GM19043 (cell line): Measurements from ENCODE around the gene GRAPL.
A peak's percentile ranks its signal among the peaks of the same experiment; 100 is the strongest.
"Not testable (repeated sequence)": the region's sequence is repeated elsewhere in the genome, so short reads cannot be mapped to it uniquely, and the experiment has no call there.

ENCODE experiments used
- ATAC-seq: cut with Tn5 transposase; IDR thresholded peaks from one replicate; pipeline ENCODE4 v1.9.1; 2021; ENCODE audit warnings: low read depth; ENCODE audit not compliant: unreplicated experiment

The GRAPL gene

DNA sequence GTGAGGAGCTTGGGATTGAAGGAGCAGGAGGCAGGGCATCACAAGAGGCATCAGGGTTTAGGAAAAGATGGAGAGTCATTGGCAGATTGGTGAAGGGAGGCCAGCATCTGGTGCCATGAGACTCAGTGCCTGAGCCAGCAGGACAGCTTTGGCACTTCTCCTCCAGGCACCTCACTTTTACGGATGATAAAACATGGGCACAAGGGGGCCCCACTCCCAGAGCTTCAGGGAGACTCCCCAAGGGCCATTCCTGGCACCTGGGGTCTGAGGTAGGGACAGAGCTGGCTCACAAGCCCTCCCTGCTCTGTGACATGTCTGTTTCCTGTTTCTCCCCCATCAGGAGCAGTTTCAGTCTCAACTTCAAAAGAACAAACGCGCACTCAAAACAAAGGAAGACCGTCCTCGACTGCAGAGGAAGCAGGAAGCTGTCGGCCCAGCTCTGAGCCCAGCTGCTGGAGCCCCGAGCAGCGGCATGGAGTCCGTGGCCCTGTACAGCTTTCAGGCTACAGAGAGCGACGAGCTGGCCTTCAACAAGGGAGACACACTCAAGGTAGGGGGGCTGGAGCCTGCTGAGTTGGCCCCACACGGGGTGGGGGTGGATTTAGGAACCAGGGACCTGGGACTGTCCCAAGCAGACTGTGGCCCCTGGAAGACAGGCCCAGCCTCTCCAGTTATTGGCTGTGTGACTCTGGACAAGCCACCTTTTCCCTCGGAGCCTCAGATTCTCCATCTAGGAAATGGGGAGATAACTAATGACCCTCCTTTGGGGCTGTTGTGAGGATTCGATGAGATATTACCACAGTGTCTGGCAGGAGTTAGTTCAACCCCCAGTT, at the start of gene GRAPL:
GRAPL (plus strand) TSS at position 442 of the 833 bp plus-strand sequence; CDS start at position 473, 31 bp downstream.
- not testable (repeated sequence) for ATAC-seq

DNA sequence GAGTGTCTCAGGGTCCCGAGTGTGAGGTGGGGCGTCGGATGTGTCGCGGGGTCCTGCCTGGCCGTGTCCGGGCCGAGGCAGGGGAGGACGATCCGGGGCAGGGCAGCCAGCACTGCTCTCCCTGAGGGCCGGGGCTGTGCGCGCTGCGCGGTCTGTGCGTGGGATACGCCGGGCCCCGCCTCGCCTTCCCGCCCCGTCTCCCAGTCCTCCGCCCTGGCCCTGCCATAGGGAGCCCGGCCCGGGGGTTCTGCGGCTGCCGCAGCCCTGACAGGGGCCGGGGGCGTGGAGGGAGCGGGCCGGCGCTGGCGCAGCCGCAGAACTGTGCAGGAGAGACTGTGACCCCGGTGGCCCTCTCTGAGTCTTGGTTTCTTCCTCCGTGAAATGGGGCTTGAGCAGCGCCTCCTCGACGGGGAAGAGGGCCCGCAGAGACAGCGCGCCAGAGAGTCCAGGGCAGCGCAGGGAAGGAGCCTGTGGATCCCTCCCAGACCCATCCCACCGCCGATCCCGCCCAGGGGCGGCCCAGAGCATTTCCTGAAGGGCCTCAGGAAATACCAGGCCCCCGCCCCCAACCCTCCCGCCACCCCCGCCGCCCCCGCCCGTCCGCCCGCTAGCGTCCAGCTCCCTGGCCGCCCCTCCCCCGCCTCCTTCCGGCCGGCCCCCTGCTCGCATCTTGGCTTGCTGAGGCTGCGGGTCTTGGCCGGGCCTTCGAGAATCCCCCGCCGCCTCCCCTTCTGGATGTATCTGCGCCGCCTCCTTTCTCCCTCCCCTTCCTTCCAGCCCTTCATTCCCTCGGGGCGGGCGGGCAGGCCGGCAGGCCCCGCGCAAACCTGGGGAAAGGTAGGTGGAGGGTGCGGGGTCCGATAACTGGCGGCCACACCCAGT, 38.3 kb upstream of the GRAPL start:
- ATAC-seq, result not testable (repeated sequence)

DNA sequence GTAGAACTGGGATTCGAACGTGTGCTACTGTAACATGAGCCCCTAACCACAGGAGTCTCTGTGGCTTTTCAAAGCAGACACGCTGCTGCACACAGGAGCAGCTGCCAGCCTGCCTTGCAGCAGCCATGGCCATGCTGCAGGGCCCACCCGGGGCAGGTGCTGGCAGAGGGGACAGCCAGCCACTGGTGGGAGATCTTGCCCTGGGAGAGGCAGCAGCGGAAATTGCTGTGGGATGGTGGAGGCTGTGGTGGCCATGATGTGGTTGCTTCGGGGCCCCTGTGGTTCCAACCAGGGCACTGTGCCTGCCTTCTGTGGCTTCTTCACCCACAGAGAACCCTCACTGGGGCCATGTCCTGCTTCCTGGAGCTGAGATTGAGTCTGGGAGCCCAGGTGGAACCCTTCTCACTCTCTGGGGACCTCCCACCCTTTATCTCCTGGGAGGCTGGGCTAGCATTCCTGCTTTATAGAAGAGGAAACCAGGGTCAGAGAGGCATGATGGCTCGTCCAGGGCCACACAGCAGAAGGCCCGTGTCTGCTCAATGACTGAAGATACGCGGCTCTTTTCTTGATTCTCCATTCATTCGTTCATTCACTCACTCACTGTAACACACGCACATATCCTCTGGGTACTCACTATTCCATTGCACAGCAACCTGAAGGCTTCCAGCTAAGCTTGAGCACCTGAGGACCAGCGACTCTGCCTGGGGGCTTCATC, 37.2 kb upstream of the GRAPL start:
- not testable (repeated sequence) for ATAC-seq

DNA sequence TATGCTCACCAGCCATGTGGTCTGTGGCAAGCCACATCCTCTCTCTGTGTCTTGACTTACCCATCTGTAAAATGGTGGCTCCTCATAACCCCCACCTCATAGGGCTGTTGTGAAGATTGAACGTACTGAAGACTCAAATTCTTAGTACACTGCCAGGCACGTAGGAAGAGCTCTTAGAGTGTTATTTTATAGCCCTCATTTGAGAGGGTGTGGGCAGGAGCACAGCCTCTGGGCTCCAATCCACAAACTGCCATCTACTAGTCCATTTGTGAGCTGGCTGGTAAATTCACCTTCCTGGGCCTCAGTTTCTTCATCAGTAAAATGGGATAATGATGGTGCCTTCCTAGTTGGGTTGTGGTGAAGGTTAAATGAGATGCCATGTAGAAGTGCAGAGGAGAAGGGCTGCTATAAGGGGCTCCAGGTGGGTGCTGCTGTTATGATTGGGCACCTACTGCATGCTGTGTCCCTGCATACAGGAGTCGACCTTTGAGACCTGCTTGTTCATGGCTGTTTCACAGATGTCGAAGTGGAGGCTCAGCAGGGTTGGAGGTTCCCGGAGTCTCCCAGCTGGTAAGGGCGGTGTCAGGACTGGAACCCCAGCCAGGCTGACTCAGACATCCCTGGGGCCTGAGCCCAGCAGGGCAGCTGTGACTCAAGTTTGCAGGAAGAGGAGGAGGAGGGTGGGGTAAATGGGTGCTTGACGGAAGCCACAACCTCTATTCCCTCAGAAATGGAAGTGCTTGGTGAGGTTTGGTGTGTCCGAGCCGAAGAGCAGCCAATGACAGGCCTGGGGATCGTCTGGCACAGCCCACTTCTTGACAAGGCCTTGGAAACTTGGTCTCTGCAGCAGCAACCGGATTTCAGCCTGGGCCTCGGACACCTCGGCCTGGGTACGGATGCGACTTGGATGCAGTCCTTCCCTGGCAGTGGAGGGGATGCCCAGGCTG, 34.4 kb upstream of the GRAPL start:
- ATAC-seq, result not testable (repeated sequence)

DNA sequence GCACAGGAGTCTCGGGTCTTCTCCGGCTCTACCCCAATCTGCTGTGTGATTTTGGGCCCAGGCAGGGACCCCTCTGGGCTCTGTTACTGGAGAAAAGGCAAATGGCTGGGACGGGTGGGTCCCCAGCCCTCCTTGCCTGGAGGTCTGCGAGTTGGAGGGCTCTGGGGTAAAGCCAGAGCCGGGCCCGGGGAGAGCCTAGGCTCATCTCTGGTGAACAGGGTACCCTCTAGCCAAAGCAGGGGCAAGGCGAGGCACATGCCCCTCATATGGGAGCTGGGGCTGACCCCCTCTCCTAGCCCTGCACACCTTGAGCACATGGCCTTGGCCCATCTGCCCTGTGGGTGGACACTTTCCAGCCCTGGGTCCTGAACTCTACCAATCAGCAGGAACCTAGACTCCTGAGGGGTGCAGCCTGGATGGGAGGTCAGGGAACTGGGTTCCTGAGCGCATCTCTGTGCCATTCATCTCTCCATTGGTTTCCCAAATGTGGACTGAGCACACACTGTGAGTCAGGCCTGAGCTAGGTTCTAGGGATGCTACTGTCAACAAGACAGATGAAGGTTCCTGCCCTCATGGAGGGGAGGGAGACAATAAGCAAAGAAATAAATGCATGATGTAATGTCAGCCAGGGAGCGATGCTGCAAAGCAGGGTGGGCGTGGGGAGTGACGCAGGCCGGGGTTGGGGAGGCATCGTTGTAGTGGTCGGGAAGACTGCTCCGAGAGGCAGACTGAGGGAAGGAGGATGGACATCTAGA, 33.5 kb upstream of the GRAPL start:
- not testable (repeated sequence) for ATAC-seq

DNA sequence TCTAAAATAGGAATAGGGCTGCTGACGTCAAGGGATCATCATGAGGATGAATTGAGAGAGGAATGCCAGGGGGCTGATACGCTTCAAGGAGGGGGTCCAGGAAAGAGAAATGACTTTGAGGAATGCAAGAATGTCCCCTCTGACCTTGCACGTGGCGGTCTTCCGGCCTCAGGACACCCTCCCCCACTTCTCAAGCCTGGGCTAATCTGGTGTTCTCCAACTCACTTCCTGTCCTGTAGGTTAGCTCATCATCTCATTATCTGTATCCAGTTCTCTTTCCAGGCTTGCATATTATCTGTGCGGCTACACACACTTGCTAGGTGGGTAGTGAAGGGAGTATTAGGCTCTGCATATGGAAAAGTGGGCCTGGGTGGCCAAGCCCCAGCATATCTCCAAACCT, 18.9 kb upstream of the GRAPL start:
- ATAC-seq, result not testable (repeated sequence)

DNA sequence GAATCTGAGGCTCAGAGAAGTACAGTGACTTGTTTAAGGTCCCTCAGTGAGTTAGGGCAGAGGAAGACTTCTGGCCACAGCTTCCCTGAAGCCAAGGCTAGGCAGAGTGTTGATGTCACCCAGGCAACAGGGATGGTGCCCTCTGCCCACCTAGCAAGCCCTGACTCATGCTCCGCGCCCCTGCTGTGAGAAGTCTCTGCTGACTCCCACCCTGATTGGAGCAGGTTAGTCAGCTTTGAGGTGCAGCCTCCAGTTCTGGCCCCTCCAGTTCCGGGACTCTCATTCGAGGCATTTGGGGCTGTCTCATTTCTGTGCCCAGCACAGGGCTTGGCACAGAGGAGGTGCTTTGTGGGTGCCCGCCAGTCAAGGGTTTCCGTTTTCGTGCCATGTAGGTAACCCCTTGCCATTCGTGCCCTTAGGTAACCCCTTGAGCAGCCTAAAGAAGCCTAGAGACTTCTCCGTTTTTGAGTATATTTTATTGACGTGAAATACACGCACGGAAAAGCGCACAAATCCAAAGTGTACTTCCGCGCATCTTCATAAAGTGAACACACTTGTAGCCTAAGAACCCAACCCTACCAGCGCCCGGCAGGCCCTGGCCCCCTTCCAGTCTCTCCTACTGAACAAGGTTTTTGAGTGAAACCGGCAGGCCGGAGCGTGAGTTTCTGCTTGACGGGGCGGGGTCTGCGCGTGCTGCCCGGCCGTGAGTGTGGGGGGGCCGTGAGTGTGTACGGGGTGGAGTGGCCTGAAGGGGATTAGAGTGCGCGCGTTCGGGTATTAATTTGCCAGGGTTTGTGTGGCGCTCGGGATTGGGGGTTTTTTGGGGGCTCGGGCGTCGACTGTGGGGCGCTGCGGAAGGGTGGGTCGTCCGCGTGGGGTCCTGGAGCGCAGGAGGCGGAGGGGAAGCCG, 16.9 kb upstream of the GRAPL start:
- not testable (repeated sequence) for ATAC-seq

DNA sequence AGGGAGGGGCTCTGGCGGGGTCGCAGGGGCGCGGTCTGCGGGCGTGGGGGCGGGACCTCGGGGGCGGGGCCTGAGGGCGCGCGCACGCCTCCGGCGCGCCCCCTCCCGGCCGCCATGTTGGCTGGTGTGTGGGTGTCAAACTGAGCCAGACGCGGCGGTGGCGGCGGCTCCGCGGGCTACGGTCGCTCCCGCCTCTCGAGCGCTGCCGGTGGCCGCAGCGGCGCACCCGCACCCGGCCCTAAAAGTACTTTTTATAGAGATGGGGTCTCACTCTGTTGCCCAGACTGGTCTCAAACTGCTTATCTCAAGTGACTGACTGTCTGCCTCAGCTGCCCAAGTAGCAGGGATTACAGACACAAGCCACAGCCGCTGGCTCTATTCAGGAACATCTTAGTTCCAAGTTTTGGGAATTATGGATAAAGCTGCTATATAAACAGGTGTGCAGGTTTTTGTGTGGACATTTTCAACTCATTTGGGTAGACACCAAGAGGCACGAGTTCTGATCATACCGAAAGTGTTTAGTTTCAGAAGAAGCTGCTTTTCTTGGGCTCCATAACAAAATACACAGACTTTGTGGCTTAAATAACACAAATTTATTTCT, 16.2 kb upstream of the GRAPL start:
- peak; percentile 65 for ATAC-seq

DNA sequence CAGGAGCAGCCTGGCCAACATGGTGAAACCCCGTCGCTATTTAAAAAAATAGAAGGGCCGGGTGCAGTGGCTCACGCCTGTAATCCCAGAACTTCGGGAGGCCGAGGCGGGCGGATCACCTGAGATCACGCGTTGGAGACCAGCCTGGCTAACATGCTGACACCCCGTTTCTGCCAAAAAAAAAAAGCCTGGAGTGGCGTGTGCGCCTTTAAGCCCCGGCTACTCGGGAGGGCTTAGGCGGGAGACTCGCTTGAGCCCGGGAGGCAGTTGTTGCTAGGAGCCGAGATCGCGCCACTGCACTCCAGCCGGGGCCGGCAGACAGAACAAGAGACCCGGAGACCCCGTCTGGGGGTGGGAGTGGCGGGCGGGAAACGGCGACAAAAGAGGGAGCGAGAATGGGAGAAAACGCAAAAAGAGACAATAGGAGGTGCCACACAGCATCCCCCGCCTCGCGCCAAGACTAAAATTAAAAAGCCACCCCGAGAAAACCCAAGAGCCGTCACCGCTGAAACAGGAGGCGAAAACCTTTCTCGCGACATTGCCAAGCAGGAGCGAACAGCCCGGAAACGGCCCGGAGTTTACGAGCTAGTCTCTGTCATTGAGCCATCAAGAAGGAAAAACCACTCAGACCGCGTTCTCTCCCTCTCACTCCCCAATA, 15.5 kb upstream of the GRAPL start:
- not testable (repeated sequence) for ATAC-seq

DNA sequence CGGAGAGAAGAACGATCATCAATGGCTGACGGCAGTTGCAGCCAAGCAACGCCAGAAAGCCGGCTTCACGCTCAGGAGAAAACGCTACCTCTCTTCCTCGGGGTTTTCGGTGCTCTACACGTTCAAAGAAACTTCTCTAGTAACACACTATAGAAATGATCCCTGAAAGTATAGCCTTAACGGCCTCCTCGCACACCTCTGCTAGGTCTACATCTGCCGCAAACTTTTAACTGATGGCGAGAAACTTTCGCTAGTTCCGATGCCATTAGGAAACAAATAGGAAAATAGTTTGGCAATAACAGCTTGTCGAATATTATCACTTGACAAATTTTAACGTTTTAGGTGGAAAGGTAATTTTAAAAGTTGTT, 14.9 kb upstream of the GRAPL start:
- not testable (repeated sequence) for ATAC-seq

DNA sequence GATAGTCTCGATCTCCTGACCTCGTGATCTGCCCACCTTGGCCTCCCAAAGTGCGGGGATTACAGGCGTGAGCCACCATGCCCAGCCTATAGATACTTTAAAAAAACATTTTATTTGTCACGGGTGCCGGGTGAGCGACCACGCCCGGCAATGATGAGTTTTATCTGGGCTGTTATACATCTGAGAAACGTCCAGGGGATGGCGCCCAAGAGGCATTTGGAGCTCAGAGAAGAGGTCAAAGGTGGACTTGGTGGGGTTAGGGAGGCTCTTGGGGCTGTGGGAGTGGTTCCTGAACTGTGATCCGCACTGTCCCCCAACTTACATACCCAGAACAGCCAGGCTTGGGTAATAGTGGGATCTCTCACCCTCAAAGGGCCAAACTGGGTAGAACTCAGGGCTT, 8.7 kb upstream of the GRAPL start:
- peak; percentile 66 for ATAC-seq

DNA sequence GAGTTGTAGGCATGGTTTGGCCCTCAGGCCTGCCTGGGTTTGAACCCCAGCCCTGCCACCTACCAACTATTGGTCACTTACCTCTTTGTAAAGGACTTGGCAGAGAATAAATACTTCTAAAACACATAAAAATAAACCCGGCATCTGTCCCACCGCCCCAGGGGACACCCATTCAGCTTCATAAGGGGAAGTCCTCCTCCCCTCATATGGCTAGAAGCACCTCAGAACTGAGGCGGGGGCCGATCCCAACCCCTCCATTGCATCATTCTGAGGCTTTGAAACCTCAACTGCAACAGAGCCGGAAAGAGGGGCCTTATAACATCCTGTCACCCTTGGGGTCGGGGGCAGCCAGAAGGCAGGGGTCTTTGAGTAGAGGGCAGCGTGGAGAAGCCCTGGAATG, 2.1 kb upstream of the GRAPL start:
- ATAC-seq, result not testable (repeated sequence)

DNA sequence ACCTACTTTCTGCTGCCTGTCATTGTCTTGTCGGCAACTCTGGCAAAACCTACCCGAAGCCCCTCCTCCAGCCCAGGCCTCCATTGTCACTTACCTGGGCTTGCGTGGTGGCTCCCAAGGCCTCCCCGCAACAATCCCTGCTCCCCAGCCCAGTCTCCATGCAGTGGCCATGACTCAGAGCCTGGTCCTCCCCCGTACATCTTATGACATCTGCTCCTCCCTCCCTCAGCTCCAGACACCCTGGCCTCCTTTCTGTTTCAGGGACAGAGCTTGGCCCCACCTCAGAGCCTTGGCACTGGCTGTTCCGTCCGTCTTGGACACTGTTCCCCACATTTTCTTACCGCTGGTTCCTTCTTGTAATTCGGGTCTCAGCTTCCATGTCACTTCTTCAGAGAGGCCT, 2.1 kb downstream of the GRAPL start:
- not testable (repeated sequence) for ATAC-seq

DNA sequence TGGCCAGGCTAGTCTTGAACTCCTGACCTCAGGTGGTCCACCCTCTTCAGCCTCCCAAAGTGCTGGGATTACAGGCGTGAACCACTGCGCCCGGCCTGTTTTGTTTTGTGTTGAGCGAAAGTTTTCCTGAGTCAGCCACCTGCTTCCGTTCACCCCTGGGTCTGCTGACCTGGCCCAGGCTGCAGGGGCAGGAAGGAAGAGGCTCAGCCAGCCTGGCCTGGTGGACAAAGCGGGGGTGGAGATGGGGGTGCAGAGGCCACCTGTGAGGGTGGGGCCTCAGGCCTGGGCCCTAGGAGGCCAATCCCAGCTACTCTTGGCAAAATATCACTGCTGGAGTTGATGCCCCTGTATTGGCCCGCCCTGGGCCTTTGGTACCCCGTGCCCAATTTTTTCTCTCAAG, 3.7 kb downstream of the GRAPL start:
- not testable (repeated sequence) for ATAC-seq

DNA sequence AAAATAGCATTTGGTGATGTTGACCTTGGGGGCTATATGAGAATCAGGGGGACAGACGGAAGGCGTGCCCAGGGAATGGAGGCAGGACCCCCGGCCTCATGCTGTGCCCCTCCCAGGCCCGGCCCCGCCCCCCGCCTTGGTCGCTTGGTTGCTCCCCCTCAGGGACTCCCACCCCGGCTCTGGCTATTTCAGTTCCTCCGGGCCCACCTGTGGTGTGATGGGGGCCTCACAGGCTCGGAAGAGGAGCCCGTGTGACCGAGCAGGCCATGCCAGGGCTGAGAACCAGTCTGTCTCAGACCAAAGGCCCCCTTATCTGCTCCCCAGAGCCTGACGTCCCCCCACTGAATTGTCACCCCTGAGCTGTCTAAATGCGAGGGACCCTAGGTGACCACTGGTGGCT, 4.4 kb downstream of the GRAPL start:
- ATAC-seq, result not testable (repeated sequence)

DNA sequence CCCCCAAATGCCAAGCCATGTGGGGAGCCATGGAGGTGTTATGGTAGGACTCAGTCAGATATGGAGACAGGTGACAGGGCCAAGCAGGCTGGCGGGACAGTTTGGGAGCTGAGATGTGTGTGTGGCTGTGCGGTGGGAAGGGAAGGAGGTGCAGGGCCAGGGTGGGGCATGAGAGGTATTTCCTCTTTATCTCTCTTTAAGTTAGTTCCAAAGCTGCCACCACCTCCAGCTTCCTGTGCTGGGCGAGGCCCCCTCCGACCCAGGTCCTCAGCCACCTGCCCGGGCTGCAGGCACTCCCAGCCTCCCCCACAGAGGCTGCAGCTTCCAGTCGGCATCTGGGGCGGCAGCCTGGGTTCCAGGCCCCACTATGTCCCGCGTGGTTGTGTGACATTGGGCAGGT, 6.4 kb downstream of the GRAPL start:
- ATAC-seq, result not testable (repeated sequence)

DNA sequence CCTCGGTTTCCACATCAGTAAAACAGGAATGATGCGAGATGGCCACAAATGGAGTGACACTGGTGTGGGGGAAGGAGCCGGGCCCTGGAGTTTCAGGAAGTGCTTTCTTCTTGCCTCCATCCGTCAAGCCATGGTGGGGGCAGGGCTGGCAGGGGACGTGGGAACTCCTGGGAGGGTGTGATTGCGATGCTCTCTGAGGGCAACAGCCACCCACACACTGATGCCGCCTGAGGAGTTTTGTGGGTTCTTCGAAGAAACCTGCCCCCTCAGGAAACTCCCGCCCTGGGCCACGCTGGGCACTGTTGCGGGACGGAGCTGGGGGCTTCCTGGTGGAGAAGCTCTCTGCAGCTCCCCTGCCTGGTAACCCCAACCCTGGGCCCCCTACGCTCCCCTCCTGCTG, 8.0 kb downstream of the GRAPL start:
- not testable (repeated sequence) for ATAC-seq
